Mesendoderm (in vitro differentiated cells): ENCODE measurements around the gene DECR2.

ENCODE experiments used
- DNase-seq: peaks from one replicate; pipeline ENCODE4 v3.0.0; 2013
- H2AK5ac ChIP-seq: 2 replicates; pipeline ENCODE4 v1.6.1; 2013; ENCODE audit warnings: low read length, inconsistent platforms
- H2BK120ac ChIP-seq: 2 replicates; pipeline ENCODE4 v1.6.1; 2013; ENCODE audit warnings: low read depth, mild to moderate bottlenecking, low read length, moderate library complexity, mixed read lengths
- H2BK15ac ChIP-seq: replicated peaks from 2 replicates; pipeline ENCODE4 v1.6.1; 2013; ENCODE audit warnings: low read depth, mild to moderate bottlenecking, moderate library complexity
- H2BK5ac ChIP-seq: 2 replicates; pipeline ENCODE4 v1.6.1; 2013; ENCODE audit warnings: low read length, inconsistent platforms
- H3K18ac ChIP-seq: 2 replicates; pipeline ENCODE4 v1.6.1; 2013; ENCODE audit warnings: mild to moderate bottlenecking, low read length, mixed read lengths
- H3K23ac ChIP-seq: one replicate; pipeline ENCODE4 v1.6.1; 2013; ENCODE audit warnings: low read length
- H3K27ac ChIP-seq: 2 replicates; pipeline ENCODE4 v1.5.1; 2013; ENCODE audit warnings: low read depth, mild to moderate bottlenecking, inconsistent platforms, low read length, moderate library complexity
- H3K27me3 ChIP-seq: 2 replicates; pipeline ENCODE4 v1.6.1; 2013; ENCODE audit warnings: low read length, control low read depth, mild to moderate bottlenecking, inconsistent platforms; ENCODE audit not compliant: insufficient read depth, poor library complexity
- H3K36me3 ChIP-seq: 2 replicates; pipeline ENCODE4 v1.6.1; 2013; ENCODE audit warnings: low read length, inconsistent platforms; ENCODE audit not compliant: control insufficient read depth, insufficient read depth
- H3K4ac ChIP-seq: one replicate; pipeline ENCODE4 v1.6.1; 2013; ENCODE audit warnings: low read depth, mild to moderate bottlenecking, low read length, moderate library complexity
- H3K4me1 ChIP-seq: 2 replicates; pipeline ENCODE4 v1.6.1; 2013; ENCODE audit warnings: low read depth, low read length, inconsistent platforms; ENCODE audit not compliant: control insufficient read depth
- H3K4me2 ChIP-seq: 2 replicates; pipeline ENCODE4 v1.6.1; 2013; ENCODE audit warnings: low read length
- H3K4me3 ChIP-seq: 2 replicates; pipeline ENCODE4 v1.5.1; 2013; ENCODE audit warnings: mild to moderate bottlenecking, low read length
- H3K56ac ChIP-seq: one replicate; pipeline ENCODE4 v1.6.1; 2013; ENCODE audit warnings: low read length
- H3K79me1 ChIP-seq: 2 replicates; pipeline ENCODE4 v1.6.1; 2013; ENCODE audit warnings: low read length, inconsistent platforms
- H3K79me2 ChIP-seq: 2 replicates; pipeline ENCODE4 v1.6.1; 2013; ENCODE audit warnings: mild to moderate bottlenecking, low read length; ENCODE audit not compliant: control insufficient read depth, insufficient read depth
- H3K9ac ChIP-seq: 2 replicates; pipeline ENCODE4 v1.6.1; 2013; ENCODE audit warnings: low read length, inconsistent platforms
- H4K5ac ChIP-seq: one replicate; pipeline ENCODE4 v1.6.1; 2013; ENCODE audit warnings: low read length
- H4K8ac ChIP-seq: one replicate; pipeline ENCODE4 v1.6.1; 2013; ENCODE audit warnings: low read depth, mild to moderate bottlenecking, control low read depth, low read length, moderate library complexity
- WGBS: extraction: QIAGEN DNeasy Blood & Tissue Kit; methylation state at CpG from one replicate; pipeline ENCODE4 v1.1.7; 2013; ENCODE audit warnings: low lambda C conversion rate, missing lambda C conversion rate; ENCODE audit not compliant: insufficient coverage; ENCODE audit errors: extremely low coverage; 5-methylcytosine and 5-hydroxymethylcytosine counted together

Gene DECR2

GRCh38 chr16:373848-374615, 27.7 kb upstream of the DECR2 start:
- Histone ChIP-seq H3K27ac (no peak overlapping the region), H3K4ac (no peak overlapping the region), H2AK5ac (no peak overlapping the region), H4K5ac (no peak overlapping the region), H2BK5ac (no peak overlapping the region), H4K8ac (no peak overlapping the region), H3K23ac (no peak overlapping the region), H3K36me3 (peaks cover 19% of the 10 kb centered on the region), H3K79me1 (peaks cover 10% of the 10 kb centered on the region), H3K56ac (no peak overlapping the region), H2BK120ac (no peak overlapping the region), H3K18ac (no peak overlapping the region), H2BK15ac (no peak overlapping the region), H3K79me2 (peaks cover 9% of the 10 kb centered on the region), H3K4me2 (no peak overlapping the region), H3K4me1 (no peaks in the 10 kb centered on the region), H3K9ac (no peak overlapping the region), H3K4me3 (no peak overlapping the region), H3K27me3 (no peaks in the 10 kb centered on the region)
- no peak for DNase-seq
- WGBS: no CpG with 5 or more reads among the region's 44 CpGs

GRCh38 chr16:374616-374926, 27.1 kb upstream of the DECR2 start:
- Histone ChIP-seq H3K4me3 (no peak overlapping the region), H4K8ac (no peak overlapping the region), H3K23ac (no peak overlapping the region), H3K79me1 (peaks cover 8% of the 10 kb centered on the region), H3K36me3 (peaks cover 19% of the 10 kb centered on the region), H3K27me3 (no peaks in the 10 kb centered on the region), H3K4me2 (no peak overlapping the region), H3K4ac (no peak overlapping the region), H2BK120ac (no peak overlapping the region), H3K4me1 (no peaks in the 10 kb centered on the region), H3K18ac (no peak overlapping the region), H3K9ac (no peak overlapping the region), H3K56ac (no peak overlapping the region), H4K5ac (no peak overlapping the region), H3K79me2 (peaks cover 12% of the 10 kb centered on the region), H2AK5ac (no peak overlapping the region), H2BK5ac (no peak overlapping the region), H3K27ac (no peak overlapping the region), H2BK15ac (no peak overlapping the region)
- WGBS: no CpG with 5 or more reads among the region's 9 CpGs
- DNase-seq: no peak

GRCh38 chr16:375212-375611, 26.5 kb upstream of the DECR2 start:
- H3K23ac ChIP-seq: no peak overlapping the region
- H3K27ac ChIP-seq: no peak overlapping the region
- H3K27me3 ChIP-seq: no peaks in the 10 kb centered on the region
- H3K79me1 ChIP-seq: peaks cover 10% of the 10 kb centered on the region
- no CpG with 5 or more reads among the region's 23 CpGs for WGBS
- no peak overlapping the region for H2BK120ac ChIP-seq
- no peak overlapping the region for H2BK15ac ChIP-seq
- no peak overlapping the region for H3K56ac ChIP-seq
- H3K4ac ChIP-seq: no peak overlapping the region
- H3K79me2 ChIP-seq: peaks cover 18% of the 10 kb centered on the region
- no peak overlapping the region for H3K9ac ChIP-seq
- no peak overlapping the region for H3K4me3 ChIP-seq
- no peak overlapping the region for H3K18ac ChIP-seq
- no peak for DNase-seq
- no peak overlapping the region for H4K5ac ChIP-seq
- no peak overlapping the region for H4K8ac ChIP-seq
- no peak overlapping the region for H2BK5ac ChIP-seq
- no peaks in the 10 kb centered on the region for H3K4me1 ChIP-seq
- H3K4me2 ChIP-seq: no peak overlapping the region
- no peak overlapping the region for H2AK5ac ChIP-seq
- H3K36me3 ChIP-seq: peaks cover 19% of the 10 kb centered on the region

- no peak overlapping the region for H3K18ac ChIP-seq
- H2BK15ac ChIP-seq: no peak overlapping the region
- H3K79me1 ChIP-seq: peaks cover 12% of the 10 kb centered on the region
- H3K4me3 ChIP-seq: no peak overlapping the region
- no peak for DNase-seq
- no peak overlapping the region for H2BK5ac ChIP-seq
- no peak overlapping the region for H3K9ac ChIP-seq
- no peak overlapping the region for H3K23ac ChIP-seq
- H3K36me3 ChIP-seq: peaks cover 19% of the 10 kb centered on the region
- no CpG with 5 or more reads among the region's 44 CpGs for WGBS
- H3K27me3 ChIP-seq: no peaks in the 10 kb centered on the region
- H2BK120ac ChIP-seq: no peak overlapping the region
- H3K4me2 ChIP-seq: no peak overlapping the region
- H4K8ac ChIP-seq: no peak overlapping the region
- peaks cover 25% of the 10 kb centered on the region for H3K79me2 ChIP-seq
- no peak overlapping the region for H3K4ac ChIP-seq
- no peak overlapping the region for H4K5ac ChIP-seq
- H3K56ac ChIP-seq: no peak overlapping the region
- H3K27ac ChIP-seq: no peak overlapping the region
- H3K4me1 ChIP-seq: no peaks in the 10 kb centered on the region
- H2AK5ac ChIP-seq: no peak overlapping the region
Observed at GRCh38 chr16:375927-376816, 25.5 kb upstream of the DECR2 start.

GRCh38 chr16:376817-377418, 24.8 kb upstream of the DECR2 start:
- Histone ChIP-seq H3K18ac (no peak overlapping the region), H3K79me2 (peaks cover 25% of the 10 kb centered on the region), H3K56ac (no peak overlapping the region), H3K23ac (no peak overlapping the region), H4K5ac (no peak overlapping the region), H2BK15ac (no peak overlapping the region), H3K27ac (no peak overlapping the region), H3K9ac (no peak overlapping the region), H3K4me3 (no peak overlapping the region), H2AK5ac (no peak overlapping the region), H2BK120ac (no peak overlapping the region), H4K8ac (no peak overlapping the region), H3K27me3 (no peaks in the 10 kb centered on the region), H3K4me2 (no peak overlapping the region), H3K79me1 (peaks cover 12% of the 10 kb centered on the region), H3K36me3 (peaks cover 19% of the 10 kb centered on the region), H3K4me1 (no peaks in the 10 kb centered on the region), H2BK5ac (no peak overlapping the region), H3K4ac (no peak overlapping the region)
- no CpG with 5 or more reads among the region's 26 CpGs for WGBS
- no peak for DNase-seq
